ENCODE measurements around the gene TP53I3. TPM values are rescaled to one million over a fixed set of nuclear protein-coding genes. Genes with fewer than 3 reads are reported as not detected.

TP53I3 gene
- total RNA-seq, 1 experiment from 2014 or later: 13.9 TPM

DNA sequence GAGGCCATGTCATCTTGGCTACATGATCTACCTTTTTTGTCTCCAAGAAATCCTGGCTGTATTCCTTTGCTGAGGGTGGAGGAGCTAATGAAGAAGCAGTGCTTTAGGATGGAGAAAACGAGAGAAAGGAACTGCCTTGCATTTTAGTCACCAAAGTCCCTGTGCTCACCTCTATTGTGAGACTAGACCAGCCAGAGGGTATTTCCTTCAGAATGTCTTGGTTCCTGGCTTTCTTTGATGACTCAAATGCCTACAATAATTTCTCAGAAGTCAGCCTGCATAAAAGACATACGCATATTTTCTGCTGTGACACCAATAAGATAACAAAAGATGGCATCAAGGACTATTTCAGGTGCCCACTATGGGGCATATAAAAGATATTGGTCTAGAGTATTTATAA lies 19.3 kb downstream of the TP53I3 start:
- Mint-ChIP-seq H3K27me3 (ENCODE audit: unreplicated experiment) (no peaks in the 10 kb centered on the region), H3K9me3 (ENCODE audit: low read depth, unreplicated experiment) (no peaks in the 10 kb centered on the region), H3K4me3 (ENCODE audit: low read depth, unreplicated experiment) (no peak overlapping the region), H3K27ac (ENCODE audit: unreplicated experiment) (no peak overlapping the region), H3K4me1 (ENCODE audit: low read depth, unreplicated experiment) (no peaks in the 10 kb centered on the region), H3K36me3 (ENCODE audit: insufficient read depth, unreplicated experiment) (peaks cover 11% of the 10 kb centered on the region)
- BruUV-seq (replicated peaks): no TSS peak
- DNase-seq: no peak
- TF ChIP-seq, protein P1, sequence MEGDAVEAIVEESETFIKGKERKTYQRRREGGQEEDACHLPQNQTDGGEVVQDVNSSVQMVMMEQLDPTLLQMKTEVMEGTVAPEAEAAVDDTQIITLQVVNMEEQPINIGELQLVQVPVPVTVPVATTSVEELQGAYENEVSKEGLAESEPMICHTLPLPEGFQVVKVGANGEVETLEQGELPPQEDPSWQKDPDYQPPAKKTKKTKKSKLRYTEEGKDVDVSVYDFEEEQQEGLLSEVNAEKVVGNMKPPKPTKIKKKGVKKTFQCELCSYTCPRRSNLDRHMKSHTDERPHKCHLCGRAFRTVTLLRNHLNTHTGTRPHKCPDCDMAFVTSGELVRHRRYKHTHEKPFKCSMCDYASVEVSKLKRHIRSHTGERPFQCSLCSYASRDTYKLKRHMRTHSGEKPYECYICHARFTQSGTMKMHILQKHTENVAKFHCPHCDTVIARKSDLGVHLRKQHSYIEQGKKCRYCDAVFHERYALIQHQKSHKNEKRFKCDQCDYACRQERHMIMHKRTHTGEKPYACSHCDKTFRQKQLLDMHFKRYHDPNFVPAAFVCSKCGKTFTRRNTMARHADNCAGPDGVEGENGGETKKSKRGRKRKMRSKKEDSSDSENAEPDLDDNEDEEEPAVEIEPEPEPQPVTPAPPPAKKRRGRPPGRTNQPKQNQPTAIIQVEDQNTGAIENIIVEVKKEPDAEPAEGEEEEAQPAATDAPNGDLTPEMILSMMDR (IDR thresholded peaks at IDR 0.05; ENCODE audit: unreplicated experiment): no peak
- CTCF ChIA-PET: interaction anchor here (1.0 to 1.1 kb wide), 2 partner anchors 15 to 18 kb away, joined by 3 to 4 read pairs; partner anchors contain the start of gene WDCP
- intact Hi-C loops (cut with micrococcal nuclease; ENCODE audit: unreplicated experiment): no loop called here

DNA sequence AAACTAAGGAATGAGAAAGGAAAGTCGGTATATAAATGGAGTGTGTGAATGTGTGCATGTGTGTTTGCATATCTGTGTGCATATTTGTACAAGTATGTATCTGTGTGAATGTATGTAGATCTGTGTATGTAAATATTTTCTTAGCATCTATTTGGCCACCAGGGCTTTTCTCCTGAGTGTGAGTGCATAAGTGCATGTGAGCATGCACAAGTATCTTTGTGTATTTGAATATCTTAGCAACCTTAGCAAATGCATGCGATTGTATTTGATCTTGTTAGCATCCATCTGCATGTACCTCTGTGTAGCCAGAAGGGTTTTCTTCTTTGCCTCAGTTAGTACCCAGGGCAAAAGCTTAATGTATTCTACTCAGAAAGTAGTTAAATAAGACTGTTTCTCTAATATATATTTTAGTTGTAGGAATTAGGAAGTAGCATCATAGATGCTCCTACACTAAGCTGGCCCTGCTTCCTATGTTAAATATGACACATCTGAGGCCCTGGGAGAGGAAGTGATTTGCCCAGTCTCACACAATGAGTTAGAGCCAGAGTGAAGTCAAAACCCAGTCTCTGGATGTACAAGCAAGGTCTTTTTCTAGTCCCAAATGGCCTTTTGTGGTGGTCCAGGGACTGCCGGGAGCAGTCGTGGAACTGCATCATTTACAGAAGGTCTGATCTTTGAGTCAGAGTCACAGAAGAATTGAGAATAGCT lies 25.9 kb downstream of the TP53I3 start:
- Mint-ChIP-seq H3K27ac (ENCODE audit: unreplicated experiment) (no peak overlapping the region), H3K36me3 (ENCODE audit: insufficient read depth, unreplicated experiment) (no peaks in the 10 kb centered on the region), H3K4me1 (ENCODE audit: low read depth, unreplicated experiment) (peaks cover 9% of the 10 kb centered on the region), H3K27me3 (ENCODE audit: unreplicated experiment) (no peaks in the 10 kb centered on the region), H3K4me3 (ENCODE audit: low read depth, unreplicated experiment) (no peak overlapping the region), H3K9me3 (ENCODE audit: low read depth, unreplicated experiment) (no peaks in the 10 kb centered on the region)
- intact Hi-C loops (cut with micrococcal nuclease; ENCODE audit: unreplicated experiment): no loop called here
- BruUV-seq (replicated peaks): no TSS peak
- TF ChIP-seq, protein P1 (IDR thresholded peaks at IDR 0.05; ENCODE audit: unreplicated experiment): no peak
- DNase-seq: no peak
- CTCF ChIA-PET: interaction anchor here (0.6 to 1.6 kb wide), 2 partner anchors 18 to 764 kb away, joined by 4 read pairs; partner anchors contain the start of gene SF3B6

DNA sequence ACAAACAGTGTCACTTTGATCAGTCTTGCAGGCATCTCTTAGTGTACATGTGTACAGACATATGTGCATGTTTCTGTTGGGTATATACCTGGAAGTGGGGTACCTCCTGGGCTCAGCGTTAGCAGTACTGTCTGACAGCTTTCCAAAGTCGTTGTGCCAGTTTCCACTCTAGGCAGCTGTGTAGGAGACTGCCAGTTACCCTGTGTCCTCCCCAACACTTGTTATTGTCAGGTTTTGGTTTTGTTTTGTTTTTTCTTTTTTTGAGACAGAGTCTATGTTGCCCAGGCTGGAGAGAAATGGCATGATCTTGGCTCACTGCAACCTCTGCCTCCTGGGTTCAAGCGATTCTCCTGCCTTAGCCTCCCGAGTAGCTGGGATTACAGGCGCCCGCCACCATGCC lies 28.9 kb downstream of the TP53I3 start:
- BruUV-seq (replicated peaks): no TSS peak
- CTCF ChIA-PET: no interaction called here
- no peaks in the 10 kb centered on the region for H3K9me3 Mint-ChIP-seq (ENCODE audit: low read depth, unreplicated experiment)
- no peaks in the 10 kb centered on the region for H3K36me3 Mint-ChIP-seq (ENCODE audit: insufficient read depth, unreplicated experiment)
- DNase-seq: no peak
- no peaks in the 10 kb centered on the region for H3K27me3 Mint-ChIP-seq (ENCODE audit: unreplicated experiment)
- H3K27ac Mint-ChIP-seq (ENCODE audit: unreplicated experiment): no peak overlapping the region
- peaks cover 9% of the 10 kb centered on the region for H3K4me1 Mint-ChIP-seq (ENCODE audit: low read depth, unreplicated experiment)
- H3K4me3 Mint-ChIP-seq (ENCODE audit: low read depth, unreplicated experiment): no peak overlapping the region
- intact Hi-C loops (cut with micrococcal nuclease; ENCODE audit: unreplicated experiment): no loop called here
- TF ChIP-seq, protein P1 (IDR thresholded peaks at IDR 0.05; ENCODE audit: unreplicated experiment): no peak

DNA sequence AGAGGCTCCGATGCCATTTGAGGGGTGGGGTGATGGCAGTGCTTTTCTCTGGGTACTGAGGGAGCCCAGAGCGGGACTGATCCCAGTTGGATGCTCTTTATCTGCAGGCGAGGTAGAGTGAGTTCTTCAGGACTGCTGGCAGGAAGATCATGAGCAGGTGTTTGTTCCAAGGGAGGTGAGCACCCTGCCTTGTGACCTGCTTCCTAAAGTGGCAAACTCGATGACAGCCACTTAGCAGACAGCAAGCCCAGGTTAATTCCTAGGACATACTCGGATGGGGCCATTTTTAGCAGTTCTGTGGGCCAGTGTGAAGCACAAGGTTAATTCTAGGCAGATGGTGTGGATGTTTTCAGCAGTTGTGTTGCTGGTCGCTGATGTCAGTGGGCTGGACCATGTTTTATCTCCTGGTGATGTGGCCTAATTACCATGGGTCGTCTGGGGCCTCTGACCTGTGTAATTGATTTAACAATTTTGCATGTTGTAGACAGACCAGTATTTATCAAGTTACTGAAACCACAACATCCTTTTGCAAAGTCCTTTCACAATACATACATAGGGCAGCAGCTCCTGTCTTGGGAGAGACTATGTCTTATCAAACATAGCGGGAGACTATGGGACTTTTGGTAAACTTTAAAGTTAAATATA lies 30.1 kb downstream of the TP53I3 start:
- Mint-ChIP-seq H3K27ac (ENCODE audit: unreplicated experiment) (no peak overlapping the region), H3K9me3 (ENCODE audit: low read depth, unreplicated experiment) (no peaks in the 10 kb centered on the region), H3K27me3 (ENCODE audit: unreplicated experiment) (no peaks in the 10 kb centered on the region), H3K36me3 (ENCODE audit: insufficient read depth, unreplicated experiment) (peaks cover 8% of the 10 kb centered on the region), H3K4me1 (ENCODE audit: low read depth, unreplicated experiment) (peaks cover 9% of the 10 kb centered on the region), H3K4me3 (ENCODE audit: low read depth, unreplicated experiment) (no peak overlapping the region)
- CTCF ChIA-PET: no interaction called here
- TF ChIP-seq, protein P1 (IDR thresholded peaks at IDR 0.05; ENCODE audit: unreplicated experiment): no peak
- BruUV-seq (replicated peaks): no TSS peak
- DNase-seq: no peak
- intact Hi-C loops (cut with micrococcal nuclease; ENCODE audit: unreplicated experiment): no loop called here
